Measurements from ENCODE around the gene SPINT1.
A peak's percentile ranks its signal among the peaks of the same experiment; 100 is the strongest.

SPINT1 gene

DNA sequence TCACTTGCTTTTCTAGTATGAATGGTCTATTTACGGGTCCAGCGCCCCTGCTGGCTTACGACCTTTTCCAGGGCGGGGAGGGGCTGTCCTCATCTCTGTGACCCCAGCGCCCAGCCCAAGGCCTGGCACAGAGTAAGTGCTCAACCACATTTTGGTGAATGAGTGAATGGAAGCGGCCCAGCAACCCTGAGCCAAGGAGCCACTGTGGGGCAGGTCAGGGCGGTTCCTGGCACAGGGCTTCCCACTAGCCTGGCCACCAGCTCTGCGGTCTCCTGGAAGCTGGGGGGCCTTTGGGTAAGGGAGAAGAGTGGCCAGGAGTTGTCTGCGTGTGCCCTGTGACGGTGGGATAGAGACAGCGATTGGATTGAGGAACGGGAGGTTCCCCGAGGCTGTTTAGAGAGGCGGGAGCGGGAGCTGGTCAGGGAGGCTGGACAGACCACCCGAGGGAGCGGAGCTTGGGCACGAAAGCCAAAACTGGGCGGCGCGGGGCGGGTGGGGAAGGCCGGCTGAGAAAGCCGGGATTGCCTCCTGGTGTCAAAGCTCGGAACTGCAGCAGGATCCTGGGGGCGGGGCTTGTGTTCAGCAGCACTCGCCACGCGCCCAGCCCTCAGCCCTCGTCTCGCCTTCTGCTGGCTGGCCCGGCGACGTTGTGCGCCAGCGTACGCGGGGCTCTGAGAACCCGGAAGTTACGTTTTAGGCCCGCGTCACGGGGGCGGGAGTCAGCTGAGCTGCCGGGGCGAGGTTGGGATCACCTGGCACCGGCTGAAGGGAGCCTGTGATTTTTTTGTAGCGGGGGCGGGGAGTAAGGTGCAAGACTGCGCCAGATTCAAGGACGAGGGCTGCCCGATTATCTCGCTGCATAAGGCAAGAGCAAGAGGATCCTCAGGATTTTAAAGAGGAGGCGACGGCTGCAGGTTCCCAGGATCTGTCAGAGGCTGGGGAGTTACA lies 50.2 kb downstream of the SPINT1 start, which contains the start of gene VPS18:
TSS of gene VPS18 (plus strand) at position 718 of the 948 bp plus-strand sequence. CDS start 319 bp downstream, outside the sequence.
- DNase-seq = peak; percentile 100

DNA sequence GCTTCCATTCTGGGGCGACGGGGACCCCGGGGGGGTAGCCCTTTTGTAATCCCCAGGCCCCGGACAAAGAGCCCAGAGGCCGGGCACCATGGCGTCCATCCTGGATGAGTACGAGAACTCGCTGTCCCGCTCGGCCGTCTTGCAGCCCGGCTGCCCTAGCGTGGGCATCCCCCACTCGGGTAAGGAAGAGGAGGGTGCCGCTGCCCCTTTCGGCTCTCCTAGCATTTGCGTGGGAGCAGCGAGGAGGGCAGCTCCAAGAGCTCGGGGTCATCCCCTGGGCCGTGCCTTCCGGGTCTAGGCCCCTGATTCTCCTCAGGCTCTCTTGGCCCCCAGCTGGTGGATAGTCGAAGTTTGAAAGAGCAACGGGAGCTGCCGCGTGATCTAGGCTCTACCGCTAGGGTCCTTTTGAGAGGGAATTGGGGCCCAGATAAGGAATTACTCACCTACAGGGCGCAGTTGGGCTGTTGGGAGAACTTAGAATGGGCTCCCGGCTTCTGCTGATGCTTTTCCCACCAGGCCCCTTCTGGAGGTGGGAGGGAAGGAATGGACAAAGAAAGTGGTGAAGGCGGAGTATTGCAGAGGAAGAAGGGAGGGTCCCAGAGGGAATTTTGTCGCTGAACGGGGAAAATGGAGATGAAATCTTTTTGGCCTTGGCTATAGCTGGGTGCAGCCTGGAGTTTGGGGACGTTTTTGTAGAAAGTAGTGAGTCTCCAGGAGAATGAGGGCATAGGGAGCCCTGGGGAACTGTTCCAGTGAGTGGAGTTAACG lies 51.0 kb downstream of the SPINT1 start:
- peak; percentile 80 for DNase-seq

DNA sequence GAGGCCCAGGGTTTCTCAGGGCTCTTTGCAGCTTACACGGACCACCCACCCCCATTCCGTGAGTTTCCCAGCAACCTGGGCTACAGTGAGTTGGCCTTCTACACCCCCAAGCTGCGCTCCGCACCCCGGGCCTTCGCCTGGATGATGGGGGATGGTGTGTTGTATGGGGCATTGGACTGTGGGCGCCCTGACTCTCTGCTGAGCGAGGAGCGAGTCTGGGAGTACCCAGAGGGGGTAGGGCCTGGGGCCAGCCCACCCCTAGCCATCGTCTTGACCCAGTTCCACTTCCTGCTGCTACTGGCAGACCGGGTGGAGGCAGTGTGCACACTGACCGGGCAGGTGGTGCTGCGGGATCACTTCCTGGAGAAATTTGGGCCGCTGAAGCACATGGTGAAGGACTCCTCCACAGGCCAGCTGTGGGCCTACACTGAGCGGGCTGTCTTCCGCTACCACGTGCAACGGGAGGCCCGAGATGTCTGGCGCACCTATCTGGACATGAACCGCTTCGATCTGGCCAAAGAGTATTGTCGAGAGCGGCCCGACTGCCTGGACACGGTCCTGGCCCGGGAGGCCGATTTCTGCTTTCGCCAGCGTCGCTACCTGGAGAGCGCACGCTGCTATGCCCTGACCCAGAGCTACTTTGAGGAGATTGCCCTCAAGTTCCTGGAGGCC lies 55.8 kb downstream of the SPINT1 start:
- no peak for DNase-seq

- no peak for DNase-seq
These were observed 56.6 kb downstream of the SPINT1 start for GRCh38 chr15:40900256-40901052.

DNA sequence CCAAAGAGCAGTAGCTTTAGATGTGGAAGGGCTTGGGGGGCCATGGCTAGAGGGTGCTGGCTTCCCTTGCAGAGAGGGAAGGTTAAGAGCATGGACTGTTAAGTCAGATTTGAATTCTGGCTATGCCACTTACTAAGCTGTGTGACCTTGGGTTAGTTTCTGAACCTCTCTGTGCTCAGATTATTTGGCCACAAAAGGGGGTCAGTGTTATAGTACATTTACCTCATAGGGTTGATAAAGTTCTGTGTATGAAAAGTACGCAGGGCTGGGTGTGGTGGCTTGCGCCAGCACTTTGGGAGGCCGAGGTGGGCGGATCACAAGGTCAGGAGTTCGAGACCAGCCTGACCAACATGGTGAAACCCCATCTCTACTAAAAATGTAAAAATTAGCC lies 57.2 kb downstream of the SPINT1 start:
- no peak for DNase-seq

GRCh38 chr15:40902605-40903561 lies 59.0 kb downstream of the SPINT1 start:
- no peak for DNase-seq

GRCh38 chr15:40904552-40905201 lies 60.8 kb downstream of the SPINT1 start:
- no peak for DNase-seq

- DNase-seq = peak; percentile 93
These were observed 62.5 kb downstream of the SPINT1 start for GRCh38 chr15:40906091-40906990.

GRCh38 chr15:40906991-40907802 lies 63.3 kb downstream of the SPINT1 start:
- peak; percentile 78 for DNase-seq
